NCI-H187 treated with DMSO at 0.1 percent for 48 hours (cell line): ENCODE data around the gene PIGQ.

Source experiments
- DNase-seq: peaks from one replicate; lab custom pipeline; 2025; lab: John Stamatoyannopoulos, UW

The PIGQ gene

DNA sequence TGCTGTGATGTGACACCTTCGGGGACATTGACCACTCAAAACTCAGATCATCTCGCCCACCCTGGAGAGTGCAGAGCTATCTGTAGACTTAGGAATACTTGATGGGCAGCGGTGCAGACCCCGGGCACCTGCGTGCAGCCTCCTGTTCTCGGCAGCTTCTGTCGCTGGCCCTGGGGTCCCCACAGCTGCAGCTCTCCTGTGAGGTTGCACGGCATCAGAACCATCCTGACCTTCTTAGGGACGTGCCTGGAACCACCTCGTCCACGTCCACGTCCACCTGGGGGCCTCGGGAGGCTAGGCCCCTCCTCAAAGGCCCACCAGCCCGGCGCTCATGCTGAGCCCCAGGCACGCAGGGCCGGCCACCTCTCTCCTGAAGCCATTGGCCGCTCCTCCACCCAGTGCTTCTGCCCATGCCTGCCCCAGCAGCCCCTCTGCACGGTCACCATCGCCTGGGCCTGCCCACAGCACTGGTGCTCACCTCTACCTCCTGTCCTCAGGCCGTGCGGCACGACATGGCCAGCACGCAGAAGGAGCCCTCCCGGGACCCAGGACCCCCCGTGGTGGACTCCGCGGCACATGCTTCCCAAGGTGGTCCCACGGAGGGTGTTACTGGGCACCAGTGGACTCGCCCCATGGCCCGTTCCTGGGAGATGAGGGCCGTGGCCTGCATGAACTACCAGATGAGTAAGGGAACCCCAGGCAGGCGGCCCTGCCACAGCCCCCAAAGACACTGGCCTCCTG is 58.7 kb downstream of the PIGQ start:
- no peak for DNase-seq

DNA sequence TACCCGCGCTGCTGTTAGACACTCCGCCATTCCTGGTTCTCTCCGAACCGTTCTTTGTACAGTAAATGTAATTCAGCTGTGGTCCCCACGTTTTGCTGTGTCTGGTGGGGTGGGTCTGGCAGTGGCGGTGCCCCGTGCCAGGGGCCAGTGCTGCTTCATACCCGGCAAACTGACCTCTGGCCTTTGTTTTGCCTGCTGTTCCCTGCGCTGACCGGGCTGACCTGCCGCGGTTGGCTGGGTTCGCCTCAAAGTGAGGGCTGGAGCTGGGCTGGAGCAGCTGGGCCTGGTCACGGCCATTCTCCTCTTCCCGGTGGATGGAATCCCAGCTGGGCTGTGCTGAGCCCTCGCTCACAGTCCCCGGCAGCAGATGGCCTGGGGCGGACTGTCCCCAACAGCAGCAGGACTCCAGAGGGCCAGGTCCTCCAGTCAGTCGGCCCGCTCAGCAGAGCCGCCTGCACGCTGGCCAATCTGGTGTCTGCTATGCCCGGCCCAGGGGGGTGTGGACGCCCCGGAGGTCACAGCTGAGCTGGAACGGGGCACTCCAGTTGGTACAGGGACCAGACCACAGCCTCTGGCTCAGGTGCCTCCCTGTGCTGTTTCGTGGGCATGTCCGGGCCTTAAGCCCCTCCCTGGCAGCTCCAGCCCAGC is 59.5 kb downstream of the PIGQ start:
- no peak for DNase-seq

DNA sequence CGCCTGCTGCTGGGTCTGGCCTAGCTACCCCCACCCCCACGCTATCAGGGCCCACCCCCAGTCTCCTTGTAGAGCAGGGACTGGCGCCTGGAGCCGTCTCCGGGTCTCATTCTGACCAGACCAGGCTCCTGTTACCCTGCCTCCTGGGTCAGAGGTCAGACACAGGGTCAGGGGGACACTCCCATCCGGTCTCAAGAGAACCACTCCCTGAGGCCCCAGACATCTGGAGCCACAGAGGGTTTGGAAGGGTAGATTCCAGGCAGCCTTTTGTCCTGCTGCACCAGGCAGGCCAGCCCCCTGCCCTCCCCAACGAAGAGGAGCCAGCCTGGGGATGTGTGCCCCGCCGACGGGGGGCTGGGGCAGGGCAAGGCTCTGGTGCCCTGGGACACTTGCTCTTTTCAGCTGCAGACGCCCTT is 60.1 kb downstream of the PIGQ start:
- DNase-seq = no peak

DNA sequence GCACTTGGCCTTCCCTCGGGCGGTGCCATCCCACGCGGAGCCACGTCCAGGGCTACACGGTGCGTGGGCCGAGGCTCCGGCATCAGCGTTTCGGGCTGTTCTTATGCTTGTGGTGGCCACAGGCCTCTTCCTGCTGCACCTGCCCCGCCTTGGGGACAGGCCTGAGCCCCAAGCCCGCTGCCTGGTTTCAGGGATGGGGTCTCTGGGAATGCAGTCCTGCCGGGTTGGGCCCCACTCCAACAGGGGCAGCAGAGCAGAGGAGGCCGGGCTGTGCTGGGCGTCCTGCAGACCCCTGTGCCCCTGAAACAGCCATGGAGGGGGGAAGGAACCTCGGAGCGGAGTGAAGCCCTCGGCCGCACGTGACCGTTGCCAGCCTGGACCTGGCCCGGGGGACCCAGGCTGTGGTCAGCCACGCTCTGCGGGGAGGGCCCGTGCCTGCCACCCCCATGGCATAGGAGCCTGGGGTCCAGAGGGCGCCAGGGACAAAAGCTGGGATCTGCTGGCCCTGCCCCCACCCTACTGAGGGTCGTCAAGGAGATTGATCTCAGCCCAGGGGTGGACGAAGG is 60.6 kb downstream of the PIGQ start:
- DNase-seq = no peak

DNA sequence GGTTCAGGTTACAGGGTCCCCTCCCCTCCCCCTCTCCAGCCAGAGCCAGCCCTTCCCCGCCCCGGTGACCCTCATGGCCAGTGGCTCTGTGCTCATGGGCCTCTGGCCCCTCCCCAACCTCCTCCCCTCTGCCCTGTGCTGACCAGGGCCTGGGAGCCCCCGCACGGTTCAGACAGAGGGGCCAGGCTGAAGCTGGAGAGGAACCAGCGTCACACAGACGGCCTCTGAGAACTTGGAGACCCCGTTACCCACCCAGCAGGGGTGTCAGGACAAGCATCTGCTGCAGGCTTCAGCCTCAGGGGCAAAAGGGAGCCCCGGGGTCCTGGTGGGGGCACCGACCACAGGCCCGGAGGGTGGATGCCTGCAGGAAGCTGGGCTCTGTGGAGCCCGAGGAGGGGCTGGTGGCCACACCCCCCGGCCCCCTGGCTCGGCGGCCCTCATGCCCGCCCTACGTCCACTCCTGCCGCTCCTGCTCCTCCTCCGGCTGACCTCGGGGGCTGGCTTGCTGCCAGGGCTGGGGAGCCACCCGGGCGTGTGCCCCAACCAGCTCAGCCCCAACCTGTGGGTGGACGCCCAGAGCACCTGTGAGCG is 61.1 kb downstream of the PIGQ start, which contains the start of gene WFIKKN1:
Gene WFIKKN1 (plus strand): TSS at position 171 of the 591 bp plus-strand sequence. CDS start 269 bp downstream, at position 440.
- no peak for DNase-seq

DNA sequence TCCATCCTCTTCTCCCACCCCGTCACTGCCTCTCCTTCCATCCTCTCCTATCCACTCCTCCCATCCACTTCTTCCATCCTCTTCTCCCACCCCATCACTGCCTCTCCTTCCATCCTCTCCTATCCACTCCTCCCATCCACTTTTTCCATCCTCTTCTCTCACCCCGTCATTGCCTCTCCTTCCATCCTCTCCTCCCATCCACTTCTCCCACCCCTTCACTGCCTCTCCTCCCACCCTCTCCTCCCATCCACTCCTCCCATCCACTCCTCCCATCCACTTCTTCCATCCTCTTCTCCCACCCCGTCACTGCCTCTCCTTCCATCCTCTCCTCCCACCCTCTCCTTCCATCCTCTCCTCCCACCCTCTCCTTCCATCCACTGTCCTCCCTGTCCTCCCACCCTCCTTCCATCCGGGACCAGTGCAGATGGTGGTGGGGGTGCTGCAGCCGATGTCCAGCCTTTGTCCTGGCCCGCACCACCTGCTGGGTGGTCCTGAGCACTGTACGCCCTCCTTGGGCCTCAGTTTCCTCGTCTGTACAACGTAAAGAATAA is 62.1 kb downstream of the PIGQ start:
- no peak for DNase-seq

DNA sequence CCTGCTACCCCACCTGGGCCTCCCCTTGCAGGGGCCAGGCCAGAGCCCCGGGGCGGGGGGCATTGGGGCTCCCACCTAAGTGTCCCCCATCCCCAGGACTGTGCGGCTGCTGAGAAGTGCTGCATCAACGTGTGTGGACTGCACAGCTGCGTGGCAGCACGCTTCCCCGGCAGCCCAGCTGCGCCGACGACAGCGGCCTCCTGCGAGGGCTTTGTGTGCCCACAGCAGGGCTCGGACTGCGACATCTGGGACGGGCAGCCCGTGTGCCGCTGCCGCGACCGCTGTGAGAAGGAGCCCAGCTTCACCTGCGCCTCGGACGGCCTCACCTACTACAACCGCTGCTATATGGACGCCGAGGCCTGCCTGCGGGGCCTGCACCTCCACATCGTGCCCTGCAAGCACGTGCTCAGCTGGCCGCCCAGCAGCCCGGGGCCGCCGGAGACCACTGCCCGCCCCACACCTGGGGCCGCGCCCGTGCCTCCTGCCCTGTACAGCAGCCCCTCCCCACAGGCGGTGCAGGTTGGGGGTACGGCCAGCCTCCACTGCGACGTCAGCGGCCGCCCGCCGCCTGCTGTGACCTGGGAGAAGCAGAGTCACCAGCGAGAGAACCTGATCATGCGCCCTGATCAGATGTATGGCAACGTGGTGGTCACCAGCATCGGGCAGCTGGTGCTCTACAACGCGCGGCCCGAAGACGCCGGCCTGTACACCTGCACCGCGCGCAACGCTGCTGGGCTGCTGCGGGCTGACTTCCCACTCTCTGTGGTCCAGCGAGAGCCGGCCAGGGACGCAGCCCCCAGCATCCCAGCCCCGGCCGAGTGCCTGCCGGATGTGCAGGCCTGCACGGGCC is 62.9 kb downstream of the PIGQ start:
- no peak for DNase-seq

DNA sequence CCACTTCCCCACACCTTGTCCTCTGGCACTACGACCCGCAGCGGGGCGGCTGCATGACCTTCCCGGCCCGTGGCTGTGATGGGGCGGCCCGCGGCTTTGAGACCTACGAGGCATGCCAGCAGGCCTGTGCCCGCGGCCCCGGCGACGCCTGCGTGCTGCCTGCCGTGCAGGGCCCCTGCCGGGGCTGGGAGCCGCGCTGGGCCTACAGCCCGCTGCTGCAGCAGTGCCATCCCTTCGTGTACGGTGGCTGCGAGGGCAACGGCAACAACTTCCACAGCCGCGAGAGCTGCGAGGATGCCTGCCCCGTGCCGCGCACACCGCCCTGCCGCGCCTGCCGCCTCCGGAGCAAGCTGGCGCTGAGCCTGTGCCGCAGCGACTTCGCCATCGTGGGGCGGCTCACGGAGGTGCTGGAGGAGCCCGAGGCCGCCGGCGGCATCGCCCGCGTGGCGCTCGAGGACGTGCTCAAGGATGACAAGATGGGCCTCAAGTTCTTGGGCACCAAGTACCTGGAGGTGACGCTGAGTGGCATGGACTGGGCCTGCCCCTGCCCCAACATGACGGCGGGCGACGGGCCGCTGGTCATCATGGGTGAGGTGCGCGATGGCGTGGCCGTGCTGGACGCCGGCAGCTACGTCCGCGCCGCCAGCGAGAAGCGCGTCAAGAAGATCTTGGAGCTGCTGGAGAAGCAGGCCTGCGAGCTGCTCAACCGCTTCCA is 63.7 kb downstream of the PIGQ start:
- no peak for DNase-seq
